ENCODE results near the gene RCAN3.

The RCAN3 gene

GRCh38 chr1:24481101-24481500, 21.5 kb upstream of the RCAN3 start:
- H3K4me3 ChIP-seq (ENCODE audit: low read depth in 1 of 2, low read length in 2 of 2): no peak overlapping the region
- no peaks in the 10 kb centered on the region for H3K27me3 ChIP-seq (ENCODE audit: insufficient read depth, low read length, poor library complexity)
- peak; percentile 98 for ATAC-seq (ENCODE audit: insufficient read depth, low read depth)
- peak; percentile 84 for DNase-seq
- peaks cover 35% of the 10 kb centered on the region for H3K4me1 ChIP-seq (ENCODE audit: insufficient read depth, low read length)
- TF ChIP-seq CTCF (IDR thresholded peaks at IDR 0.05; ENCODE audit: borderline replicate concordance, extremely low read depth, low read length, poor library complexity, severe bottlenecking) (no peak), EZH2 (IDR thresholded peaks at IDR 0.05; ENCODE audit: borderline replicate concordance, low read depth, low read length, severe bottlenecking) (no peak)
- H2AFZ ChIP-seq (ENCODE audit: low read depth, low read length): peak overlapping the region; percentile 67
- peak overlapping the region; percentile 32; the same call in 1 of the 2 replicates for H3K9ac ChIP-seq (ENCODE audit: low read depth, low read length)
- no peaks in the 10 kb centered on the region for H3K79me2 ChIP-seq (ENCODE audit: insufficient read depth, low read length)
- no peaks in the 10 kb centered on the region; the same call in 1 of the 2 replicates for H3K36me3 ChIP-seq (ENCODE audit: insufficient read depth, low read length)
- no peaks in the 10 kb centered on the region for H4K20me1 ChIP-seq (ENCODE audit: insufficient read depth, low read length)
- H3K4me2 ChIP-seq (ENCODE audit: insufficient read depth, low read length): peak overlapping the region; percentile 28
- H3K9me3 ChIP-seq (ENCODE audit: insufficient read depth, low read length, severe bottlenecking): no peaks in the 10 kb centered on the region
- H3K27ac ChIP-seq (ENCODE audit: low read length): peak overlapping the region; percentile 63

- H2AFZ ChIP-seq (ENCODE audit: low read depth, low read length): peak overlapping the region; percentile 67
- peaks cover 44% of the 10 kb centered on the region for H3K4me1 ChIP-seq (ENCODE audit: insufficient read depth, low read length)
- H3K27me3 ChIP-seq (ENCODE audit: insufficient read depth, low read length, poor library complexity): no peaks in the 10 kb centered on the region
- peak; percentile 49 for DNase-seq
- H3K4me3 ChIP-seq (ENCODE audit: low read depth in 1 of 2, low read length in 2 of 2): peak overlapping the region in 1 of 2 experiments; percentile 30; a peak in 1 of 4 replicates
- TF ChIP-seq EZH2 (IDR thresholded peaks at IDR 0.05; ENCODE audit: borderline replicate concordance, low read depth, low read length, severe bottlenecking) (no peak), CTCF (IDR thresholded peaks at IDR 0.05; ENCODE audit: borderline replicate concordance, extremely low read depth, low read length, poor library complexity, severe bottlenecking) (no peak)
- H3K9ac ChIP-seq (ENCODE audit: low read depth, low read length): peak overlapping the region; percentile 32; the same call in 1 of the 2 replicates
- no peaks in the 10 kb centered on the region for H4K20me1 ChIP-seq (ENCODE audit: insufficient read depth, low read length)
- peak; percentile 43 for ATAC-seq (ENCODE audit: insufficient read depth, low read depth)
- peak overlapping the region; percentile 63 for H3K27ac ChIP-seq (ENCODE audit: low read length)
- H3K79me2 ChIP-seq (ENCODE audit: insufficient read depth, low read length): no peaks in the 10 kb centered on the region
- no peaks in the 10 kb centered on the region; the same call in 1 of the 2 replicates for H3K36me3 ChIP-seq (ENCODE audit: insufficient read depth, low read length)
- H3K9me3 ChIP-seq (ENCODE audit: insufficient read depth, low read length, severe bottlenecking): no peaks in the 10 kb centered on the region
- peak overlapping the region; percentile 28; the same call in 1 of the 2 replicates for H3K4me2 ChIP-seq (ENCODE audit: insufficient read depth, low read length)
Observed at GRCh38 chr1:24481843-24482610, 20.6 kb upstream of the RCAN3 start.

- Histone ChIP-seq H3K27me3 (ENCODE audit: insufficient read depth, low read length, poor library complexity) (no peaks in the 10 kb centered on the region), H3K27ac (ENCODE audit: low read length) (no peak overlapping the region), H3K4me1 (ENCODE audit: insufficient read depth, low read length) (peaks cover 44% of the 10 kb centered on the region), H3K36me3 (ENCODE audit: insufficient read depth, low read length) (no peaks in the 10 kb centered on the region; the same call in 1 of the 2 replicates), H3K79me2 (ENCODE audit: insufficient read depth, low read length) (no peaks in the 10 kb centered on the region), H2AFZ (ENCODE audit: low read depth, low read length) (no peak overlapping the region), H3K9ac (ENCODE audit: low read depth, low read length) (no peak overlapping the region), H3K9me3 (ENCODE audit: insufficient read depth, low read length, severe bottlenecking) (no peaks in the 10 kb centered on the region), H3K4me2 (ENCODE audit: insufficient read depth, low read length) (no peak overlapping the region), H4K20me1 (ENCODE audit: insufficient read depth, low read length) (no peaks in the 10 kb centered on the region), H3K4me3 (ENCODE audit: low read depth in 1 of 2, low read length in 2 of 2) (no peak overlapping the region)
- DNase-seq (no peak), ATAC-seq (ENCODE audit: insufficient read depth, low read depth) (no peak)
- TF ChIP-seq EZH2 (IDR thresholded peaks at IDR 0.05; ENCODE audit: borderline replicate concordance, low read depth, low read length, severe bottlenecking): no peak
- TF ChIP-seq CTCF (IDR thresholded peaks at IDR 0.05; ENCODE audit: borderline replicate concordance, extremely low read depth, low read length, poor library complexity, severe bottlenecking): no peak
Observed at GRCh38 chr1:24483441-24483840, 19.2 kb upstream of the RCAN3 start.

All from DND-41 (cell line).